Glomerular endothelial cell (primary cell): ENCODE results near the gene RNF13. TPM values are rescaled to one million over a fixed set of nuclear protein-coding genes. Genes with fewer than 3 reads are reported as not detected.

ENCODE experiments used
- DNase-seq: peaks from one replicate; pipeline ENCODE4 v3.0.0-alpha.2; 2011; ENCODE audit warnings: low read depth, low spot score; ENCODE audit errors: extremely low read depth
- total RNA-seq: library from RNA; depleted of rRNA; stranded (reverse); fragments of >200 nt; gene quantifications from 2 replicates; pipeline ENCODE4 v1.2.3, GENCODE V29; 2015

The RNF13 gene, protein sequence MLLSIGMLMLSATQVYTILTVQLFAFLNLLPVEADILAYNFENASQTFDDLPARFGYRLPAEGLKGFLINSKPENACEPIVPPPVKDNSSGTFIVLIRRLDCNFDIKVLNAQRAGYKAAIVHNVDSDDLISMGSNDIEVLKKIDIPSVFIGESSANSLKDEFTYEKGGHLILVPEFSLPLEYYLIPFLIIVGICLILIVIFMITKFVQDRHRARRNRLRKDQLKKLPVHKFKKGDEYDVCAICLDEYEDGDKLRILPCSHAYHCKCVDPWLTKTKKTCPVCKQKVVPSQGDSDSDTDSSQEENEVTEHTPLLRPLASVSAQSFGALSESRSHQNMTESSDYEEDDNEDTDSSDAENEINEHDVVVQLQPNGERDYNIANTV
- 26.5 and 32.6 TPM in 2 replicates for total RNA-seq

GRCh38 chr3:149812606-149813366 lies at the start of gene RNF13:
RNF13 (plus strand) TSS chr3:149813215; CDS start chr3:149846027, 32,812 bp downstream.
- peak; percentile 71 for DNase-seq

GRCh38 chr3:149763565-149764195 lies 49.3 kb upstream of the RNF13 start:
- DNase-seq, result no peak

DNA sequence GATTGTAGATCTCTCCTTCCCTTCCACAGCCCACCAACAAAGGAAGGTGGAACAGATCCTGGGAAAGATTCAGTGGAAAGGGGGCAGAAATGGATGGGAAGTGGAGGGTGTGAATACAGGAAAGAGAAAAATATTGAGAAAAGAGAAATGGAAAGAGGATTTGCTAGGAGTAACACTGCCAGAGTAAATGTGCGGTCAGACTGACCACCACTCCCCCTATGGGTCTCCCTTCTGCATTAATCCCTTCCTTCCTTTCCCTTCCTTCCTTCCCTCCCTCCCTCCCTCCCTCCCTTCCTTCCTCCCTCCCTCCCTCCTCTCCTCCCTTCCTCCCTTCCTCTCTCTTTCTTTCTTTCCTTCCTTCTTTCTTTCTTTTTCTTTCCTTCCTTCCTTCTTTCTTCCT lies 48.7 kb upstream of the RNF13 start:
- DNase-seq, result no peak

- DNase-seq, result no peak
Observed at GRCh38 chr3:149765762-149766334, 47.2 kb upstream of the RNF13 start.

DNA sequence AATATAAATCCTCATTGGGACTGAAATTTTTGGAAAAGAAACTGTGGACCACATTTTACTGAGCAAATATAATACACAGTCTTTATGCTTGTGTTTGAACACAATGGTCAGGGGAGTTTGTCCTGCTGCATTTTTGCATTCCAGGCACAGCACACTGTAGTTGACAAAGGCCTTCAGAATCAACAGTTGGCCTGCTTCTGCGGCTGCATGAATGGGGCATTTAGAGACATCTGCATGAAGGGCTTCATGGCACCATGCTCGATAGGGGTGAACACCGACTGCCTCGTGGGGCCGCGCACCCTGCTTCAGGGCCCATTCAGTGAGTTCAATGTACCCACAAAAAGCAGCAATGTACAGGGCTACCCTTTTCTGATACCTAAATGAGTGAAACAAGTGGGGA lies 45.3 kb upstream of the RNF13 start:
- DNase-seq, result no peak

GRCh38 chr3:149768704-149769103 lies 44.3 kb upstream of the RNF13 start:
- no peak for DNase-seq

DNA sequence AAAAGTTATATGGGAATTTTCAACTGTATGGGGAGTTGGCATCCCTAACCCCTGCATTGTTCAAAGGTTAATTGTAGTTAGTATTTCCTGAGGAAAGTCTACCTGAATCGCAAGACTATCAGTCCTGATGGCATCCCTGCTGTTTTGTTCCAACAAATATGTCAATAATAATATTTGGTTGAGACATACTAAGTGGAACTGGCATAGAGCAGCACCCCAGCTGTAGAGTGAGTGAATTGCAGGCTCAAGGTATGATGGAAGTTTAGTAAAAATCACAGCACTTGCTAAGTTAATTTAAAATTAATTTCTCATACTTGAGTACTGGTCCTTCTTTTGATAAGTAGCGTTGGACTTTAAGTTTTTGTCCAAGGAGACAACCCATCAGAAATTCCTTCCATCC lies 42.8 kb upstream of the RNF13 start:
- no peak for DNase-seq

- no peak for DNase-seq
Observed at GRCh38 chr3:149771652-149772271, 41.3 kb upstream of the RNF13 start.

DNA sequence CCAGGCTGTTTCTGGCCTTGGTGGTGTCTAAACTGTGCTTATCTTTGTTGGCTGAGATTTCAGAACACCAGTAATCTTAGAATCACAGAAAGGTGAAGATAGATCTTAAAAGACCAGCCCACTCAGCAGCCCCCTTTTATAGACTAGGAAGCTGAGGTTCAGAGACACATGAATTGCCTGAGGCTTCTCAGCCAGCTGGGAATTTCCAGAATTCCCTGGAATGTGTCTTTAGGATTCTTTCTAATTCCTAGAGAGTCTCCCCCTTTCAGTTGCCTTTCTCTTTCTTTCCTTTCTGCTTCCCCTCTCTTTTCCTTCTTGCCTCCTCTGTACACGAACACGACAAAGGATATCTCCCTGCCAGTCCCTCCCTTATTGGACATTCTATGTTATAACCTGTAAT lies 40.2 kb upstream of the RNF13 start:
- no peak for DNase-seq

DNA sequence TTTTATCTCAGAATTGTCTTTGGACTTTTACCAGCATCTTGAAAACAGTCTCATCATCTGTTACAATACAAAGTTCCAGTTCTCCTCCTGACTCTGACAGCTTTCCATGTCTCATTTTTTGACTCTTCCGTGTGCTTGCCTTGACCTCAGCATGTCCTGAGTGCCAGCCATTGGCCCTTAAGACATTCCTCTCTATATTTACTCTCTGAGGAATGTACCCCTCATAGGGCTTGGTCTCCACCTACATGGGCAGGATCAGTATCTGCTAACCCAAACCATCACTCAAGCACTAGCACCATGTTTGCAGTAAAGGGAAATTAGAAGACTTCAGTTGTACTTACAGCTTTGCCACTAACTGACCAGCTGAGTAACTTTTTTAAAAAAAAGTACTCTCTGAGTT lies 36.8 kb upstream of the RNF13 start:
- DNase-seq, result no peak

GRCh38 chr3:149777414-149778214 lies 35.4 kb upstream of the RNF13 start:
- no peak for DNase-seq

GRCh38 chr3:149781211-149781610 lies 31.8 kb upstream of the RNF13 start:
- no peak for DNase-seq

- DNase-seq, result no peak
Observed at GRCh38 chr3:149781741-149782140, 31.3 kb upstream of the RNF13 start.

DNA sequence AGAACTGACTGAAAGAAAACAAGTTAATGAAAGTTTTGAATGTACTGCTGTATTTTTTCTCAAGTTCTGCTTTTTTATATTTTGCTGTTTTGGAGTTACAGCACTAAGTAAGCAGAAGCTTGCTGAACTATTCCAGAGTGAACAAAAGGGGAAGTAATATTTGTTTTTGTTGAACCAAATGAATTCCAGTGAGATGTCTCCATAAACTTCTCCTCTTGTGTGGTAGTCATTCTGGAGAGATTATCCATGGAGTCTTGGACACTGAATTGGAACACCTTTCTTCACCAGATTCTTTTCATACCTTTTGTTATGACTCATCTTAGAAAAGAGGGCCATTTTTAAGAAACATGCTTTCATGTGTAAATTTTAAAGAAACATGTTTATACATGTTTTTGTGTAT lies 29.4 kb upstream of the RNF13 start:
- DNase-seq, result no peak

DNA sequence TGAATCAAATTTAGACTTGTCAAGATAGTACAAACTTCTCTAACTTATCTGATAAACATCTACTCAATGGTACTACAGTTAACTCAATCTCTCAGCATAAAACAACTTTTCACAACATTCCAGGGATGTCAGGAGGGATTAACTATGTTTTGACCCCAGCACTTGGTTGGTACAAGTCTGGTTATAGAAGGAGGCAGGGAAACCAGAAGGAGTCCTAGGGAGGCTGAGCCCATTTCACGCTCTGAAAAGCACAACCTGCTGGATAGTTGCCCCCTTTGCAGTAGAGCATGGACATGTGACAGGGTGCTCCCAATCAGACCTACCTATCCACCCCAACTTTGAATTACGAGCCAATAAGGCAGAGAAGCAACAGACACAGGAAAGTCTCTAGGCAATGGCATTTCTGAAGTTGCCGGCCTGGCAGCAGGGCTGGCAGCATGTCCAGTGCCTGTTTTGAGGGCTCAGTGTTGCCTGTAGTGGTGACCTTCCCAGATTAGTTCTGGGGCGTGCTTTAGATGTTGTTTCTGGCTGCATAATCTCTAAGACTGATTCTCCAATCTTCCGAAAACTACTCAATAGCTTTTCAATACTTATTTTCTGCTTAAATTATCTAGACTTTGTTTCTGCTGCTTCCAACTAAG lies 28.8 kb upstream of the RNF13 start:
- DNase-seq, result no peak

- DNase-seq, result no peak
Observed at GRCh38 chr3:149790268-149790667, 22.7 kb upstream of the RNF13 start.

DNA sequence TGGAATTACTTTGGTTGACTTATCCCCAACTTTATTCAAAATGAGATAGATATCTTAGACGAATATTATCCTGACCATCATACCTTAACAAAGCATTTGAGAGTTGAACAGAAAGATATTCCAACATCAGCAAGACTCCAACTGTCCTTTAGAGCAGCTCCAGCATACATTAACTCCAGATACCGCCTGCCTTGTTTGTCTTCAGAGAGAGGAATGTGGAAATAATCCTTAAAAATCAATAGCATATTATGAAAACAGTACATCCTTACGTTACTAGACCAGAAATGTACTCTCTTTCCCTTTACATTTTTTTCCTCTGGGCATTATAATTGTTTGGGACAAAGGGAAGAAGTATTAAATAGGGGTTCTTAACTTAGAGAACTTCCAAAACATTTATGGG lies 22.3 kb upstream of the RNF13 start:
- no peak for DNase-seq

DNA sequence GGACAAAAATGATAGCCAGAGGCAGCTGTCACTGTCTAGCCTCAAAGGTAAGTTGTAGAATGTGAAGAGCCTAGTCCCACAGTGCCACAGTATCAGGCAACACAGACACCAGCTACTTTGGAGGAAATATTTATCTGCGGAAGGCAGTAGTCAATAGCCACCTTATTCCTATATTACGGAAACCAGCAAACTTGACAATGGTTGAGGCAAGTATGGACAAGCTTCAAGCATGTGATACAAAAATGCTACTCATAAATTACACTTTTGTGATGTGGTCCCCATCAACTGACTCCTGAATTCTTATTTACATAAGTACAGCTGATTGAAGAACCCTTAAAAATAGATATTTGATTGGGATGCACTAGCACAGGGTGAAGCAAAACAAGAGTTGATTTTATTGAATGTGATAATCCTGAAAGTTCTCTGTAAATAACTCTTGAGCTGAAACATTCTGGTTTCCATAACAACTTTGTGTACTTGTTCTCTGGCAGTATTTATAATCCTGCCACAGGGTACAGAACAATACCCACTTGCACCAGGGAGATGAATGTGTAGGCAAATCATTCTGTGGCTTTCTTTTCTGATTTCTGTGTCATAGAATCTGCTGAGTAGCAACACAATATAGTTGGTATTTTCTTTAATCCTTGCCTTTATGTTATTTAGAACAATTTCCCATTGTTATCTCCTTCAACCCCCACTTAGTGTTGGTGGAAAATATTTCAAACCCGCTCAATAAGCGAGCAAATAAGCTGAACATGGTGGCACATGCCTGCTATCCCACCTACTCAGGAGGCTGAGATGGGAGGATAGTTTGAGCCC lies 20.4 kb upstream of the RNF13 start, which contains the start of gene ANKUB1:
TSS of gene ANKUB1 (minus strand) at position 103 of the 819 bp plus-strand sequence. CDS start 188 bp downstream, outside the sequence.
- DNase-seq, result no peak

DNA sequence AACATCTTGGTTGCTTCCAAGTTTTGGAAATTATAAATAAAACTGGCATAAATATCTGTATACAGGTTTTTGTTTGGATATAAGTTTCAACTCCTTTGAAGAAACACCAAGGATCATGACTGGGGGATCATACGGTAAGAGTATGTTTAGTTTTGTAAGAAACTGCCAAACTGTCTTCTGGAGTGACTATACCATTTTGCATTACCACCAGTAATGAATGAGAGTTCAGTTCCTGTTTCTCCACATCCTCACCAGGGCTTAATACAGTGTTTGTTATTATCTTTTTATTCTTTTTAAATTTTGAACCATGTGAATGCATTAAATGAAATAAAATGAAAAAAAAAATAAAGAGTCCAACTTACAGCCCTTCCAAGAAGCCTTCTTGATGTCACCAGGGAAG lies 17.0 kb upstream of the RNF13 start:
- DNase-seq, result no peak
